AG09309 (cell line): ENCODE data around the gene CMIP.

Experiments used
- DNase-seq: peaks from one replicate; pipeline ENCODE4 v3.0.0-alpha.2; 2010; ENCODE audit warnings: low read depth
- H3K4me3 ChIP-seq: 2 replicates; pipeline ENCODE4 v1.5.1; 2011; ENCODE audit warnings: mild to moderate bottlenecking, low read depth, low read length, moderate library complexity; ENCODE audit not compliant: control insufficient read depth
- TF ChIP-seq, protein P1 (sequence below): IDR thresholded peaks from 2 replicates; pipeline ENCODE4 v1.5.1; 2011; ENCODE audit warnings: mild to moderate bottlenecking, low read depth, low read length, inconsistent platforms; ENCODE audit not compliant: insufficient read depth, control insufficient read depth; ENCODE audit errors: missing control alignments

CMIP gene

DNA sequence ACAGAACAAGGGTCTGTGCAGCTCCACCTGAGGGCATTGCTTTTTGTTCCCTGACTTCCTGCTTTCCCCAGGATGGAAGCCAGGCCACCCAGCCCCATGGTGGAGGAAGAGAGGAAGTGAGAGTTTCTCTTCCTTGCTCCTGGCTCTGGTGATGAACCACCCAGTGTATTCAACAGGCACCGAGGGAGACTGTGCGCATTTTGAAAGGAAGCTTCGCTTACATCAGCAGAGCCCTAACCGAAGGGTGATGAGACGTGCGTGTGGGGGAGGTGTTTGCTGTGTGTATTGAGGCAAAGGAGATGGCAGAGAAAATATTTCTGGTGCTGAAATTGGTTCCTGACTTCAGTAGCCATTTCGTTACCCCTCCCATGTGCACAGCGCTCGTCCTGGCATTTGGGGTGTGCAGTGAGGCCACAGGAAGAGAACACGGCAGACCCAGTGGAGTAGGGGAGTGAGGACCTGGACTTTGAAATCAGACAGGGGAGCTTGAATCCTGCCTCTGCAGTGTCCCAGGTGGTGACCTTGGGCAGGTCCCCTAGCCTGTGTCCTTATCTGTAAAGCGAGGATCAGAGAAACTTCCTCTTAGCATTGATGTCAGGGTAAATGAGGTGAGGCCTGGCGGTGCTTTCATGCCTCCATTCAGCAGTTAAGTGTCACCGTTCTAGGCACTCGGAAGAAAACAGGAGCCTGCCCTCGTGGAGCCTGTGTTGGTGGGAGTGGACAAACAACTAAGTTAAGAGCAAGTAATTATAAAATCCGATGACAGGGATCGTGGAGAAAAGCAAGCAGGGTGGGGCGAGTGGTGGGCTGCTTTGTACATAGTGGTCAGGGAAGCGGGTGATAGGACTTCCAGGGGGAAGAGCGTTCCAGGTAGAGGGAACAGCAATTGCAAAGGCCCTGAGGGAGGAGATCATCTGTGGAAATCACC lies 7.4 kb downstream of the CMIP start:
- DNase-seq, result no peak
- no peak overlapping the region for H3K4me3 ChIP-seq
- TF ChIP-seq, protein P1, sequence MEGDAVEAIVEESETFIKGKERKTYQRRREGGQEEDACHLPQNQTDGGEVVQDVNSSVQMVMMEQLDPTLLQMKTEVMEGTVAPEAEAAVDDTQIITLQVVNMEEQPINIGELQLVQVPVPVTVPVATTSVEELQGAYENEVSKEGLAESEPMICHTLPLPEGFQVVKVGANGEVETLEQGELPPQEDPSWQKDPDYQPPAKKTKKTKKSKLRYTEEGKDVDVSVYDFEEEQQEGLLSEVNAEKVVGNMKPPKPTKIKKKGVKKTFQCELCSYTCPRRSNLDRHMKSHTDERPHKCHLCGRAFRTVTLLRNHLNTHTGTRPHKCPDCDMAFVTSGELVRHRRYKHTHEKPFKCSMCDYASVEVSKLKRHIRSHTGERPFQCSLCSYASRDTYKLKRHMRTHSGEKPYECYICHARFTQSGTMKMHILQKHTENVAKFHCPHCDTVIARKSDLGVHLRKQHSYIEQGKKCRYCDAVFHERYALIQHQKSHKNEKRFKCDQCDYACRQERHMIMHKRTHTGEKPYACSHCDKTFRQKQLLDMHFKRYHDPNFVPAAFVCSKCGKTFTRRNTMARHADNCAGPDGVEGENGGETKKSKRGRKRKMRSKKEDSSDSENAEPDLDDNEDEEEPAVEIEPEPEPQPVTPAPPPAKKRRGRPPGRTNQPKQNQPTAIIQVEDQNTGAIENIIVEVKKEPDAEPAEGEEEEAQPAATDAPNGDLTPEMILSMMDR, result no peak

DNA sequence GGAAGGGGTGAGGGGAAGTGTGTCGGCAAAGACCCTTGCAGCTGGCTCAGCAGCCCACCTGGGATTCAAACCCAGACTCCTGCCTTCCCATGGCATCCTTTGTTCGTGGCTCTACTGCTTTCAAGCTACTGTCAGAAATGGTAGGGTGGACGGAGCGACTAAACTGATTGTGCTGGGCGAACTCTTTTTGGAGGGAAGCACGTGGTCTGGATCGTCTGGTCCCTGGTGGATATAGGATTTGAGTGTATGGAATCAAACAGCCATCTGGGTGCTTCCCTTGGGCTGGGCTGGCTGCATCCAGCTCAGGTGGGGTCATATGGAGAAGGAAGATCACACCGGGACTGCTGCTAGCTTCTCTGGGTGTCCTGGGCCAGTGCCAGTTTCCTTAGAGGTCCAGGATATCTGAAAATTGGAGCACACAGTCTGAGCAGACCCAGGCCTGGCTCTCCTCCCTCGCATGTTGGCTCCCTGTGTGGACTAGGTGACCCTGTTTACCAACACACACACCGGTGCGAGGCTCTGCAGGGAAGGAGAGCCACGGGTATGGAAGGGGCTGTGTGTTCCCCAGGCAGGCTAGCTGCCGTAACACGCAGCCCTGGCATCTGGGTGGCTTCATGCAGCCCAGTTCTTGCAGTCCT lies 8.6 kb downstream of the CMIP start:
- DNase-seq, result no peak
- TF ChIP-seq, protein P1, result no peak
- no peak overlapping the region for H3K4me3 ChIP-seq

DNA sequence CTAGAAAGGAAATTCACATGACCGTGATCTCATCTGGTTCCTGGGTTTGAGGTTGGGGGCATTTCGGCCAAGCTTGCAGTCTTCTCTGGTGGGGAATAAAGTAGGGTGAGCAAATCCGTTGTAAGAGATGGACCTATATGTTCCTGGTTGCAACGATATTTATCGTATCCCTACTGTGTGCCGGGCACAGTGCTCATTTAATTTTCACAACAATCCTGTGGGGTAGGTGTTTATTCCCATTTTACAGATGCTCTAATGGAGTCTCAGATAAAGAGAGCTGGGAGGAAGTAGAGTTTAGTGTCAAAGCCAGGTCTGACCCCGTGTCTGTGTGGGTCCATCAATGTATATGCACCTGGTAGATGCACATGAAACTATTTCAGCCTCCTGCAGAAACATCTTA lies 9.4 kb downstream of the CMIP start:
- H3K4me3 ChIP-seq, result no peak overlapping the region
- DNase-seq, result no peak
- TF ChIP-seq, protein P1, result no peak

DNA sequence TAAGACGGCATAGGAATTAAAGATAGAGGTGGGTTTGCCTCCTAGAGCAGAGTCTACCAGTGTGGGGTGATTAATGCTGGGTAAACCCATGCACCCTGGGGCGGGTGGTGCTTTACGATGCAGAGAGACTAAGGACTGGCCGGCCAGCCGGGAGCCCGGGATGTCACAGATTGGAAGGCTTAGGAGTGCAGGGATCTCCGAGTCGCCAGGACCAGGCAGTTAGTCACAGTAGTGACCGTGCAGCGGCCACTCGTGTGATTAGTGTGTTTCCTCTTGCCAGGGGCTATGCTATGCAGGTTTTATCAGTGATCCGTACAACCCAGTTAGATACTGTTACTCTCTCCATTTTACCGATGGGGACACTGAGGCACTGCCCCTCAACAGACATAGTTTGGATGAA lies 10.4 kb downstream of the CMIP start:
- no peak for DNase-seq
- no peak overlapping the region for H3K4me3 ChIP-seq
- TF ChIP-seq, protein P1, result no peak

DNA sequence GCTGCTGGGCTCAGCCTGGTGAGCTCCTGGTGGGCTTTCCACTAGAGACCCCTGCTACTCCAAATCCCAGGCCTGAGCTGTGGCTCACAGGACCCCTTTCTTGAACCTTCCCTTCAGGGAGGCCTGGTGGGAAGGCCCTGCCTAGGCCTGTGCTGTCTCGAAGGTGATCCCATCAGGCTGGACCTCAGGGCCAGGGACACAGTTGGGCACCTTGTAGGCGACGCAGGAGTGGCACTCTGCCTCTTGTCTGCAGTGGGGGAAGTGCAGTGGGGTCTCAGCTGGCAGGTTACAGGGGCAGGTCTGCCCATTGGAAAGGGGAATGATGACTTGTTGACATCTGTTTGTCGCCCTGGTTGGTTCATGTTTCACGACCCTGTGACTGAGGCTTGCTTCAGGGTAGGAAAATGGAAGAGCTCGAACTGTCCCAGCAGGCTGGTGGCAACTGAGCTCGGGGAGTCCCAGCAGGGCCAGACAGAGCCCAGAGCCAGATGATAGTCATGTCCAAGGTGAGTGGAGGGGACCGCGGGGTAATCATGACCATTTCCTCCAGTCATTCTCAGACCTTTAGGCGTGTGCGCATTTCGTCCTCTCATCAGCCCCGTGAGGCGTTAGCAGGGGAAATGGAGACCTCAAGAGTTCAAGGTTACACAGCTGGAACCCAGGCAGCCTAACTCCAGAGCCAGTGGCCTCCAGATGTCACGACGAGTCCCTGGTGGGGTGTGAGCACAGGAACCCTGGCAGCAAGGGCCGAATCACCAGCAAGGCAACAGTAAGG lies 11.3 kb downstream of the CMIP start:
- H3K4me3 ChIP-seq, result no peak overlapping the region
- DNase-seq, result no peak
- TF ChIP-seq, protein P1, result no peak

DNA sequence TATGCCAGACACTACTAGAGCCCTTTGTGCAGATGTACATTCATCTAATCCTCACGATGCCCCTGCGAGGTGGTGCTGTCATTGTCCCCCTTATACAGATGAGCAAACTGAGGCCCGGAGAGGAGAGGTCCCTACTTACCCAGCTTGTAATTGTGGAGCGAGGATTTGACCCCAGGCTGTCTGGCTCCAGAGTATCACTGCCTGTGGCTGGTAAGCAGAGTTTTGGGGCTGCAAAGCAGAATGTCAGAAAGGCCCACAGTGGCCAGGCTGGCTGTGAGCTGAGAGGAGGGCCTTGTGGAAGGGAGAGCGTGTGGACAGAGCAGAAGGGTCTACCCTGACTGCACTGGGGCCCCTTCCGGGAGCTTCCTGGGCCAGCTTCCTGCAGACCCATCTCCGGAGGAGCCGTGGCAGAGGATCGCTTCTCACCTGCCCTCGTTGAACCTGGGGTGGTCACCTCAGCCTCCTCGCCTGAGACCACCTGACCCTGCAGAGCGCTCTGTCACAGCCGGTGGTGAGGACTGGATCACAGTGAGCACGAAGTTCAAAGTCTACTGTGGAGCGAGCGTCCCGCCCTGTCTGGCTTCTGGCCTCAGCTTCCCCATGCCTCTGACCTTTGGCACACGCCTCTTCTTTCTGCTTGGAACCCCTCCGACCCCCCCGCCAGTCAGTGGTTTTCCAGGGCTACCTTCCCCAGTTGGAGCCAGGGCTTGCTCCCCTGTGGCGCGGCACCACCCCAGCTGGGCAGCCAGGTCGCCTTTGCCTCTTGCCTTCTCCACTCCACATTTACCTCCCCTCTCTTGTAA lies 12.1 kb downstream of the CMIP start:
- DNase-seq, result no peak
- TF ChIP-seq, protein P1, result no peak
- no peak overlapping the region for H3K4me3 ChIP-seq
